Liver (tissue), 9 donors: ENCODE measurements around the gene RASA3. TPM values are rescaled to one million over a fixed set of nuclear protein-coding genes. Genes with fewer than 3 reads are reported as not detected.

Experiments
- DNase-seq: peaks from one replicate; pipeline ENCODE4 v3.0.0-alpha.2; 2017; ENCODE audit warnings: low spot score
- H3K27ac ChIP-seq, 2 donors: one replicate each; pipeline ENCODE4 v1.7.0; 2013; ENCODE audit warnings: inconsistent platforms in 2 of 2, low read length in 2 of 2, control low read depth in 1 of 2, low read depth in 1 of 2, mild to moderate bottlenecking in 1 of 2
- H3K27me3 ChIP-seq, 4 donors: one replicate each; pipeline versions ENCODE4 v1.6.1 to v1.7.0; 2013; ENCODE audit warnings: low read length in 3 of 4, inconsistent platforms in 1 of 4, mild to moderate bottlenecking in 1 of 4, moderate library complexity in 1 of 4; ENCODE audit not compliant: control insufficient read depth in 4 of 4, insufficient read depth in 4 of 4
- H3K36me3 ChIP-seq, 4 donors: one replicate each; pipeline versions ENCODE4 v1.6.1 to v1.7.0; 2013; ENCODE audit warnings: low read length in 3 of 4, mild to moderate bottlenecking in 3 of 4, low read depth in 1 of 4, moderate library complexity in 1 of 4; ENCODE audit not compliant: control insufficient read depth in 4 of 4, insufficient read depth in 3 of 4
- H3K4me1 ChIP-seq, 4 donors: one replicate each; pipeline versions ENCODE4 v1.6.1 to v1.7.0; 2013; ENCODE audit warnings: low read length in 3 of 4, mild to moderate bottlenecking in 3 of 4, moderate library complexity in 1 of 4; ENCODE audit not compliant: control insufficient read depth in 4 of 4, insufficient read depth in 4 of 4
- H3K4me3 ChIP-seq, 3 donors: one replicate each; pipeline versions ENCODE4 v1.6.1 to v1.7.0; 2013; ENCODE audit warnings: low read length in 3 of 3, control low read depth in 1 of 3, low read depth in 1 of 3, mild to moderate bottlenecking in 1 of 3
- H3K9ac ChIP-seq, 2 donors: one replicate each; pipeline ENCODE4 v1.7.0; 2013; ENCODE audit warnings: low read length in 2 of 2, mild to moderate bottlenecking in 2 of 2, moderate library complexity in 2 of 2, control low read depth in 1 of 2, low read depth in 1 of 2
- H3K9me3 ChIP-seq, 4 donors: one replicate each; pipeline versions ENCODE4 v1.6.1 to v1.7.0; 2013; ENCODE audit warnings: low read length in 3 of 4; ENCODE audit not compliant: control insufficient read depth in 4 of 4
- CTCF ChIP-seq: fragments of 150-350 bp; IDR thresholded peaks from 2 replicates; pipeline ENCODE4 v1.5.1; 2017; ENCODE audit warnings: improper control_type of control experiment, low read depth, low read length; ENCODE audit not compliant: missing input control
- EGR1 ChIP-seq, 2 donors: IDR thresholded peaks; 2 replicates each; pipeline ENCODE4 v1.6.1; 2016 to 2018; ENCODE audit warnings: antibody characterized with exemption in 2 of 2, low read depth in 2 of 2
- FOXA1 ChIP-seq: IDR thresholded peaks from 2 replicates; pipeline ENCODE4 v1.6.1; 2016; ENCODE audit warnings: antibody characterized with exemption
- FOXA2 ChIP-seq: IDR thresholded peaks from 2 replicates; pipeline ENCODE4 v1.6.1; 2016; ENCODE audit warnings: antibody characterized with exemption
- GABPA ChIP-seq, 2 donors: IDR thresholded peaks in 1 of 2; conservative IDR thresholded peaks in 1 of 2; 2 replicates each; pipeline ENCODE4 v1.6.1; 2016; ENCODE audit warnings: antibody characterized with exemption in 2 of 2, mild to moderate bottlenecking in 1 of 2, moderate library complexity in 1 of 2
- HNF4A ChIP-seq, 2 donors: conservative IDR thresholded peaks; 2 replicates each; pipeline ENCODE4 v1.6.1; 2016; ENCODE audit warnings: antibody characterized with exemption in 2 of 2, mild to moderate bottlenecking in 2 of 2
- HNF4G ChIP-seq: IDR thresholded peaks from 2 replicates; pipeline ENCODE4 v1.6.1; 2016; ENCODE audit warnings: antibody characterized with exemption
- JUND ChIP-seq, 2 donors: IDR thresholded peaks; 2 replicates each; pipeline ENCODE4 v1.6.1; 2016; ENCODE audit warnings: antibody characterized with exemption in 2 of 2
- MAX ChIP-seq: IDR thresholded peaks from 2 replicates; pipeline ENCODE4 v1.6.1; 2016; ENCODE audit warnings: antibody characterized with exemption
- NR2F2 ChIP-seq: IDR thresholded peaks from 2 replicates; pipeline ENCODE4 v1.6.1; 2016; ENCODE audit warnings: antibody characterized with exemption
- RAD21 ChIP-seq, 2 donors: IDR thresholded peaks; 2 replicates each; pipeline ENCODE4 v1.6.1; 2016; ENCODE audit warnings: antibody characterized with exemption in 2 of 2, mild to moderate bottlenecking in 2 of 2
- RXRA ChIP-seq, 2 donors: IDR thresholded peaks; 2 replicates each; pipeline ENCODE4 v1.6.1; 2017 to 2018; ENCODE audit warnings: antibody characterized with exemption in 2 of 2, mild to moderate bottlenecking in 1 of 2
- SP1 ChIP-seq: IDR thresholded peaks from 2 replicates; pipeline ENCODE4 v1.6.1; 2018; ENCODE audit warnings: antibody characterized with exemption, mild to moderate bottlenecking
- TAF1 ChIP-seq: conservative IDR thresholded peaks from 2 replicates; pipeline ENCODE4 v1.6.1; 2016; ENCODE audit warnings: antibody characterized with exemption, mild to moderate bottlenecking
- YY1 ChIP-seq: IDR thresholded peaks from 2 replicates; pipeline ENCODE4 v1.6.1; 2016; ENCODE audit warnings: antibody characterized with exemption, mild to moderate bottlenecking
- WGBS: extraction: QIAGEN DNeasy Blood & Tissue Kit; methylation state at CpG from one replicate; pipeline ENCODE4 v1.1.7; 2013; 5-methylcytosine and 5-hydroxymethylcytosine counted together
- polyA plus RNA-seq, 2 donors: library from polyadenylated mRNA; stranded (reverse) in 1 of 2; unstranded in 1 of 2; fragments of 200-250 nt in 1 of 2; fragments of >200 nt in 1 of 2; fragmentation: Nextera tagmentation in 1 of 2; extraction: Ambion mirVana in 1 of 2; gene quantifications; one replicate each; pipeline versions ENCODE4 v1.2.1 to v1.2.3, GENCODE V29; 2013 to 2015
- total RNA-seq, 2 donors: library from RNA; depleted of rRNA; stranded (reverse); fragments of >200 nt; gene quantifications; one replicate each; pipeline ENCODE4 v1.2.3, GENCODE V29; 2014
- TF ChIP-seq, protein P1 (sequence below): IDR thresholded peaks from 2 replicates; pipeline ENCODE4 v1.6.1; 2016; ENCODE audit warnings: antibody characterized with exemption
- TF ChIP-seq, protein P2 (sequence below): IDR thresholded peaks from 2 replicates; pipeline ENCODE4 v1.6.1; 2016; ENCODE audit warnings: antibody characterized with exemption, mild to moderate bottlenecking
- TF ChIP-seq, protein P3 (sequence below): IDR thresholded peaks from 2 replicates; pipeline ENCODE4 v1.6.1; 2016; ENCODE audit warnings: antibody characterized with exemption
- donor health status: healthy.
- donor health status: healthy.
- donor health status: healthy.
- donor health status: healthy.
- donor health status: healthy.

The RASA3 gene
- total and polyA plus RNA-seq, 4 donors = 0.64 to 5.9 (median 3.8) TPM

- no peak overlapping the region for H3K4me3 ChIP-seq
- H3K4me1 ChIP-seq = peaks cover 12 to 20% (median 16%) of the 10 kb centered on the region in 4 donors
- no peaks in the 10 kb centered on the region for H3K9me3 ChIP-seq
- no peaks in the 10 kb centered on the region for H3K36me3 ChIP-seq
- no peak for DNase-seq
- no peak for TF ChIP-seq FOXA2
- no peak for TF ChIP-seq EGR1 (IDR thresholded peaks at IDR 0.05; ENCODE audit: low read depth in 2 of 2)
- no peak for TF ChIP-seq RAD21 (IDR thresholded peaks at IDR 0.05)
- TF ChIP-seq MAX = no peak
- no peak for TF ChIP-seq HNF4A (conservative IDR thresholded peaks at IDR 0.05)
- no peak for TF ChIP-seq JUND (IDR thresholded peaks at IDR 0.05)
- TF ChIP-seq, protein P1, sequence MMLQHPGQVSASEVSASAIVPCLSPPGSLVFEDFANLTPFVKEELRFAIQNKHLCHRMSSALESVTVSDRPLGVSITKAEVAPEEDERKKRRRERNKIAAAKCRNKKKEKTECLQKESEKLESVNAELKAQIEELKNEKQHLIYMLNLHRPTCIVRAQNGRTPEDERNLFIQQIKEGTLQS = no peak
- TF ChIP-seq, protein P2, sequence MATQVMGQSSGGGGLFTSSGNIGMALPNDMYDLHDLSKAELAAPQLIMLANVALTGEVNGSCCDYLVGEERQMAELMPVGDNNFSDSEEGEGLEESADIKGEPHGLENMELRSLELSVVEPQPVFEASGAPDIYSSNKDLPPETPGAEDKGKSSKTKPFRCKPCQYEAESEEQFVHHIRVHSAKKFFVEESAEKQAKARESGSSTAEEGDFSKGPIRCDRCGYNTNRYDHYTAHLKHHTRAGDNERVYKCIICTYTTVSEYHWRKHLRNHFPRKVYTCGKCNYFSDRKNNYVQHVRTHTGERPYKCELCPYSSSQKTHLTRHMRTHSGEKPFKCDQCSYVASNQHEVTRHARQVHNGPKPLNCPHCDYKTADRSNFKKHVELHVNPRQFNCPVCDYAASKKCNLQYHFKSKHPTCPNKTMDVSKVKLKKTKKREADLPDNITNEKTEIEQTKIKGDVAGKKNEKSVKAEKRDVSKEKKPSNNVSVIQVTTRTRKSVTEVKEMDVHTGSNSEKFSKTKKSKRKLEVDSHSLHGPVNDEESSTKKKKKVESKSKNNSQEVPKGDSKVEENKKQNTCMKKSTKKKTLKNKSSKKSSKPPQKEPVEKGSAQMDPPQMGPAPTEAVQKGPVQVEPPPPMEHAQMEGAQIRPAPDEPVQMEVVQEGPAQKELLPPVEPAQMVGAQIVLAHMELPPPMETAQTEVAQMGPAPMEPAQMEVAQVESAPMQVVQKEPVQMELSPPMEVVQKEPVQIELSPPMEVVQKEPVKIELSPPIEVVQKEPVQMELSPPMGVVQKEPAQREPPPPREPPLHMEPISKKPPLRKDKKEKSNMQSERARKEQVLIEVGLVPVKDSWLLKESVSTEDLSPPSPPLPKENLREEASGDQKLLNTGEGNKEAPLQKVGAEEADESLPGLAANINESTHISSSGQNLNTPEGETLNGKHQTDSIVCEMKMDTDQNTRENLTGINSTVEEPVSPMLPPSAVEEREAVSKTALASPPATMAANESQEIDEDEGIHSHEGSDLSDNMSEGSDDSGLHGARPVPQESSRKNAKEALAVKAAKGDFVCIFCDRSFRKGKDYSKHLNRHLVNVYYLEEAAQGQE = no peak
- no peak for TF ChIP-seq GABPA (IDR thresholded peaks at IDR 0.05 in 1 of 2, conservative IDR thresholded peaks at IDR 0.05 in 1 of 2)
- TF ChIP-seq CTCF = no peak
- no peak for TF ChIP-seq SP1
- no peak for TF ChIP-seq YY1
- TF ChIP-seq, protein P3, sequence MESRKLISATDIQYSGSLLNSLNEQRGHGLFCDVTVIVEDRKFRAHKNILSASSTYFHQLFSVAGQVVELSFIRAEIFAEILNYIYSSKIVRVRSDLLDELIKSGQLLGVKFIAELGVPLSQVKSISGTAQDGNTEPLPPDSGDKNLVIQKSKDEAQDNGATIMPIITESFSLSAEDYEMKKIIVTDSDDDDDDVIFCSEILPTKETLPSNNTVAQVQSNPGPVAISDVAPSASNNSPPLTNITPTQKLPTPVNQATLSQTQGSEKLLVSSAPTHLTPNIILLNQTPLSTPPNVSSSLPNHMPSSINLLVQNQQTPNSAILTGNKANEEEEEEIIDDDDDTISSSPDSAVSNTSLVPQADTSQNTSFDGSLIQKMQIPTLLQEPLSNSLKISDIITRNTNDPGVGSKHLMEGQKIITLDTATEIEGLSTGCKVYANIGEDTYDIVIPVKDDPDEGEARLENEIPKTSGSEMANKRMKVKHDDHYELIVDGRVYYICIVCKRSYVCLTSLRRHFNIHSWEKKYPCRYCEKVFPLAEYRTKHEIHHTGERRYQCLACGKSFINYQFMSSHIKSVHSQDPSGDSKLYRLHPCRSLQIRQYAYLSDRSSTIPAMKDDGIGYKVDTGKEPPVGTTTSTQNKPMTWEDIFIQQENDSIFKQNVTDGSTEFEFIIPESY = no peak
- TF ChIP-seq HNF4G = no peak
- TF ChIP-seq RXRA (IDR thresholded peaks at IDR 0.05) = no peak
- no peak for TF ChIP-seq TAF1
- TF ChIP-seq FOXA1 = no peak
- TF ChIP-seq NR2F2 = no peak
- 94% methylated on average over 36 of the region's 36 CpGs for WGBS
- H3K27ac ChIP-seq = peak overlapping the region; percentile 57 to 67
- no peak overlapping the region for H3K9ac ChIP-seq
- no peaks in the 10 kb centered on the region for H3K27me3 ChIP-seq
Observed at GRCh38 chr13:113971471-113972231, 160.8 kb downstream of the RASA3 start.
